Measurements from ENCODE around the gene ZEB1.

DNA sequence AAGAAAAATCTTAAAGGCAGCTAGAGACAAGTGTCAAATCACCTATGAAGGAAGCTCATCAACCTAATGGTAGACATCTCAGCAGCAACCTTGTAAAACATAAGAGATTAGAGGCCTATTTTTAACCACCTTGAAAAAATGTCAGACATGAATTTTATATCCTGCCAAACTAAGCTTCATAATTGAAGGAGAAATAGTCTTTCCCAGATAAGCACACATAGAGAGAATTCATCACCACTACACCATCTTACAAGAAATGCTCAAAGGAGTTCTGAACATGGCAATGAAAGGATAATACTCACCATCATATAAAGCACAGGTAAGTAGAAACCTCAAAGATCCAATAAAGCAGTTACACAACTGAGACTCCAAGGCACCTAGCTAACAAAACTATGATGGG, 156.5 kb downstream of the ZEB1 start:
- no peak for TF ChIP-seq EZH2phosphoT487 (IDR thresholded peaks at IDR 0.05; ENCODE audit: borderline replicate concordance)
- TF ChIP-seq, protein P1, sequence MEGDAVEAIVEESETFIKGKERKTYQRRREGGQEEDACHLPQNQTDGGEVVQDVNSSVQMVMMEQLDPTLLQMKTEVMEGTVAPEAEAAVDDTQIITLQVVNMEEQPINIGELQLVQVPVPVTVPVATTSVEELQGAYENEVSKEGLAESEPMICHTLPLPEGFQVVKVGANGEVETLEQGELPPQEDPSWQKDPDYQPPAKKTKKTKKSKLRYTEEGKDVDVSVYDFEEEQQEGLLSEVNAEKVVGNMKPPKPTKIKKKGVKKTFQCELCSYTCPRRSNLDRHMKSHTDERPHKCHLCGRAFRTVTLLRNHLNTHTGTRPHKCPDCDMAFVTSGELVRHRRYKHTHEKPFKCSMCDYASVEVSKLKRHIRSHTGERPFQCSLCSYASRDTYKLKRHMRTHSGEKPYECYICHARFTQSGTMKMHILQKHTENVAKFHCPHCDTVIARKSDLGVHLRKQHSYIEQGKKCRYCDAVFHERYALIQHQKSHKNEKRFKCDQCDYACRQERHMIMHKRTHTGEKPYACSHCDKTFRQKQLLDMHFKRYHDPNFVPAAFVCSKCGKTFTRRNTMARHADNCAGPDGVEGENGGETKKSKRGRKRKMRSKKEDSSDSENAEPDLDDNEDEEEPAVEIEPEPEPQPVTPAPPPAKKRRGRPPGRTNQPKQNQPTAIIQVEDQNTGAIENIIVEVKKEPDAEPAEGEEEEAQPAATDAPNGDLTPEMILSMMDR (conservative IDR thresholded peaks at IDR 0.05; ENCODE audit: low read length), result no peak
